ENCODE data around the gene WBP2.

WBP2 gene

DNA sequence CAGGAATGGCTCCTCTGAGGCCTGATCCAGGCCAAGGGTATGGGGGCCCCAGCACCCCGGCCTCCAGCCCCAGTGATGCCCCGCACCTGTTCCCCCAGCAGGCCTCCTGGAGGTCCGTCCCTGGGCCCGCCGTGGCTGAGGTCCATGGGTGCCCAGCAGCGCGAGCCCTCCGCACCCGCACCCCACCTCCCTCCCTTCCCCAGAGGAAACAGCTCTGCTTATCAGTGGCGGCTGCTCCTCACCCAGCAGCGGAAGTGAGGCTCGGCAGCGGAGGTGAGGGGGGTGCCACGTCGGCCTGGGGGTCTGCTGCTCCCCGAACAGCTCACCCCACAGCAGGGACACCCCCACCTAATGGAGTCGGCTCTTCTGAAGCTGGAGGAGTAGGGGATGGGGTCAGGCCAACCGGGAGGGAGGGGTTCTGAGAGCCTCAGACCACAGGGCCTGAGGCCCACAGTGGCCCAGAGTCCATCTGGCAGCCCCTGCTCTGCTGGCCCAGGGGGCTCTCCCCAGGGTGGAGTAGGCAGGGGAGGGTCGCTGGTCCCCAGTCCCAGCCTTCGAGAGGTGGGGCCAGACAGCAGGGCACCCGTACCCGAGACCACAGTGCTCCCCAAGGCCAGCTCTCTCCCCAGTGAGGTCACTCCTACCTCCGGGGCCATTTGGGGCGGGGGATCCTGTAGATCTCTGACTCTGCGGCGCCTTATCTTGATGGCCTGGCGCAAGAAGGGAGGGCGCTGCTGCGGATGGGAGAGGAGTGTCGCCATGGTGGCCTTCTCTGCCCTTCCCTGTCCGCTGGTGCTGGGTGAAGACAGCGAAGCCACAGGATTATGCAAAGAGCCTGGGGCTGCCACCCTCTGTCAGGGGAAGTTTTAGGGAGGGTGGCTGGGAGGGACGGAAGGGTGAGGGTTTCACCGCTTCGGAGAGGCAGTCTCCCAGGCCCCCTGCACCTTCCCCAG is 11.3 kb downstream of the WBP2 start, which contains the start of gene UNC13D:
Gene UNC13D, minus strand, starts transcription at position 828 of the 953 bp plus-strand sequence. Its CDS starts 67 bp downstream, at position 761.
- DNase-seq: peak; percentile 84

DNA sequence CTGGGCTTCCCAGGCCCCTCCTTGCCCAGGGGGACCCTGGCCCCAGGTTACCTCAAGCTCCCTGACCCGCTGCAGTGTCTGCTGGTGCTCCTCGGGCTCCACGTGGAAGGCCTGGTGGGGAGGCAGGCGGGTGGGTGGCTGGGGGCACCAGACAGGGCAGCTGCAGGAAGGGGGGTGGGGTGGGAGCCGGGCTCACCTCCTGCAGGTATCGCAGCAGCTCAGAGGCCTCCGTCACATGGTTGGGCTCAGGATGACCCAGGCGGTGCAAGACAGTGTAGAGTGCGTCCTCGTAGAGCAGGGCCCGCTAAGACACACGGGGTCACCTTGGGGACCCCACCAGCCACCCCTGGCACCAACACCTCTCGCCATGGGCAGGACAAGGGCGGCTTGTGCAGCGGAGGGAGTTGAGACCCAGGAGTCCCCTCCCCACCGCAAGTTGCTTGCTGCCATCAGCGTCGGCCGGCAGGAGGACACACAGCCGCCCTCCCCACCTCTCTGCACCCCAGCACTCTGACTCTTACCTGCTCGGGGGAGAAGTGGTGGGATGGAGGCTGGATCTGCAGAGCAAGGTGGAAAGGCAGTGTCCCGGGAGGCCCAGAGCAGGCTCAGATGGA is 12.1 kb downstream of the WBP2 start:
- no peak for DNase-seq

GRCh38 chr17:75842411-75842810 is 12.7 kb downstream of the WBP2 start:
- no peak for DNase-seq

- no peak for DNase-seq
These were observed 14.4 kb downstream of the WBP2 start for GRCh38 chr17:75840799-75841164.

DNA sequence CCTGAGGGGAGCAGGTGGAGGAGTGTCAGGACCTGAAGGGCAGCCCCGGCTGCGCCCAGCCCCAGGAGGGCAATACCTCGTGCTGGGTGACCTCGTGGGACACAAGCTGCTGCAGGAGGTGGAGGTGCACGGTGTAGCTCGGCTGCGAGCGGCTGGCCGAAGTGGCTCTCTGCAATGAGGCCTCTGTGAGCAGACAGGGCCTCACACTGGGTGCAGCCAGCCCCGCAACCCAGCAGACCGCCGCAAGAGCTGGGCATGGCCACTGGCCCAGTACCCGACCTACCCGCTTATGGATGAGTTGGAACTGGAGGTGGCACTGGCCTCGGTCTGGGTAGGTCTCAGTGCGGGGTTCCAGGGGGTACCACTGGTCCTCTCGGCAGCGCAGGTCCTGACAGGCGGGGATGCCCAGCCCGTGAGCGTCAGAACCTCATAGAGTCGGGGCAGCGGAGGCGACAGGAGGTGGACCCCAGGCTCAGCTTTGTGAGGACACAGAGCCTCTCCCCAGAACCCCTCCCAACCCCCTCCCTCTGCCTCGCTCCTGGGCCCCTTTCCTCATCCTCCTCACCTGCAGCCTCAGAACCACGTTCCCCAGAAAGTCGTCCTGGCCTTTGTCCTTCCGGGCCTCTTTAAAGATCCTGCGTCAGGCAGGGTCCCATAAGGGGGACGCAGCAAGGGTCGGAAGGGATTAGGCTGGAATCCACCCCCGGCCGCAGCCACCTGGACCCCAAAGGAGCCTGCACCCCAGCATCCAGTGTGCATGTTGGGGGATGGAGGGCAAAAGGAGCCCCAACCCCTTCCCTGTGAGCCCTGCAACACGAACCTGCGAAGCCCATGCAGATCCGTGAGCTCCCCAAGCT is 15.0 kb downstream of the WBP2 start:
- DNase-seq: no peak

- DNase-seq: no peak
These were observed 16.7 kb downstream of the WBP2 start for GRCh38 chr17:75838410-75838809.

DNA sequence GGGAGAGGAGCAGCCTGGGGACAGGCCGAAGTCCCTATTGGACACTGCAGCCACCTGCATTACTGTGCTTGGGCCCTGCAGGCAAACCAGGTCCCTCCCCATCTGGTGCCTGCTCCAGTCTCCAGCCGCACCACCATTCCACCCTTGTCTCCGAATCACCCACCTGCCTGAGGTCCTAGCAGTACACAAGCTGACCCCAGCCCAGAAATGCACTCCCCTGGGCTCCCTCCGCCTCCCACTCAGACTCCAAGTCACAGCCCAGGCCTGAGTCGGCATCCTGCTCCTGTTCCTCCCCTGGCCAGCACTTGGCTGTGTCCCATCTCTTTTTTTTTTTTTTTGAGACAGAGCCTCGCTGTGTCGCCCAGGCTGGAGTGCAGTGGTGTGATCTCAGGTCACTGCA is 17.2 kb downstream of the WBP2 start:
- DNase-seq: no peak

- no peak for DNase-seq
These were observed 18.5 kb downstream of the WBP2 start for GRCh38 chr17:75836605-75837004.

DNA sequence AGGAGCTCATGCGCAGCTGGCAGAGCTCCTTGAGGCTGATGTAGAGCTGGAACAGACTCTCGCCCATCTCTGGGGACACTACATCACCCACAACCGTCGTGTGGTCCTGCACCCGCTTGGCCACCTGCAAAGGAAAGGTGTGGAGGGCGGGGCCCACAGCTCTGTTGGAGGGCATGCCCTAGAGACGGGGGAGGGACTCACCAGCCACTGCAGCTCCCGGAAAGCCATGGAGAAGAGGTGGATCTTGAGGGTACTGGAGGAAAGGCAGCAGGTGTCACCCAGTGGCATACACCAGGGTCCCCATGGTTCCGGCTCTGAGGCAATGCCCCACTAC is 19.5 kb downstream of the WBP2 start:
- no peak for DNase-seq

GRCh38 chr17:75834928-75835653 is 20.0 kb downstream of the WBP2 start:
- DNase-seq: no peak

DNA sequence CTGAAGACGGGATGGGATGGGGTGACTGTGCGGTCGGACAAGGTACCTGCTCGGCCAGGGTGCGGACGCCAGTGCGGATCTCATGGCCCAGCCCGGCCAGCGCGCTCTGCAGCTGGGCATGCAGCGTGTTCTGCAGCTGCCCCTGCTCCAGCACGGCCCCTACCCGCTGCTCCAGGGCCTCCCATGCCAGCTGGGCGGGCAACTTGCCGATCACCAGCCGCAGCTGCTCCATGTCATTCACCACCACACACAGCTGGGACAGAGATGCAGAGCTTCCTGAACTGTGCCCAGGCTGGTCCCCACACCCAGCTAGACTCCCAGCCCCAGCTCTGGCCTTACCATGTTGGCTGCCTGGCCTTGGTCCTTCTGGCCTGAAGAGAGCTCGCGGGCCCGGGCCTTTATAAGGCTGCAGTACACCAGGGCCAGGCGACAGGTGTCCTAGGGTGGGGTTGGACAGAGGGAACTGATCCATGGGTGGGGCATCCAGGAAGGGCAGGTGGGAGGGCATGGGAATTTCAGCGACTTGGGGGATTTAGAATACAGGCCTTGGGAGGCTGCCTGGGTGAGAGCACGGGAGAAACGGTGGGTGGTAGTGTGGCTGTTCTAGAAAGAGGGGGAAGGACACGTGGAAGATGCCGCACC is 20.7 kb downstream of the WBP2 start:
- no peak for DNase-seq

GRCh38 chr17:75832652-75833400 is 22.3 kb downstream of the WBP2 start:
- DNase-seq: no peak

- DNase-seq: no peak
These were observed 22.9 kb downstream of the WBP2 start for GRCh38 chr17:75832164-75832651.

DNA sequence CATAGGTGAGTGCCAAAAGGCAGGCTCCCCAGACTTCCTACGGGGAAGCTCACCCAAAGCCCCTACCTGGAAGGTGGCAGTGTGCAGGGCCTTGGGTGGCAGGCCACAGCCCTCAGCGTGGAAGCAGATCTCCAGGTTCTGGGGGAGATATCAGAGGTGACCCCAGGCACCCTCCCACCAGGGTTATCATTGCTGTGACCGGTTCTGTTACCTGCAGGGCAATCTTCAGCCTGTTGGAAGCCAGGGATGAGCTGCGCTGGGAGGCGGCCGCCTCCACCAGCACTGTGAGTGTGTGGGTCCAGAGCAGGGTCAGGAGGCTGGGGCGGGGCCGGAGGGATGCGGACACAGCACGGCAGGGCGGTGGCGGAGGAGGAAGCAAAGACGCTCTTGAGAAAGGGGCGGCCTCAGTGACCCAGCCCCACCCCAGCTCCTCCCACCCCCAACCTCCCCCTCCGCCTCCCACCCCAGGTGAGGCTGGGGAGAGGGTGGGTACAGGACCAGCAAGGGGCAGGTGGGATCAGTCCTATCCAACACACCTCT is 24.0 kb downstream of the WBP2 start:
- DNase-seq: no peak

- DNase-seq: peak; percentile 74
These were observed 24.7 kb downstream of the WBP2 start for GRCh38 chr17:75830164-75831031.

DNA sequence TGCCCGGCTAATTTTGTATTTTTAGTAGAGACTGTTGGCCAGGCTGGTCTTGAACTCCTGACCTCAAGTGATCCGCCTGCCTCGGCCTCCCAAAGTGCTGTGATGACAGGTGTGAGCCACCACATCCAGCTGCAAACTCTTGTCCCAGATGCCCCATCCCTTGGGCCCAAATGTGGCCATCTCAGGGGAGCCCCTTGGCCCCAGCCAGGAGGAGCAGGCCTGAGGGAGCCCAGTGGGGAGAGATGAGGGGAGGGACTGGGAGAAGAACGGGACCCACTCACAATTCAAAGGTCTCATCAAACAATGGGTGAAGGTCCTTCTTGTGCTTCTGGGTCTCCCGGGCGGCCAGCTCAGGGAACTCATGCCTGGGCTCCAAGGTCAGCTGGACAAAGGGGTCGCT is 25.4 kb downstream of the WBP2 start:
- DNase-seq: no peak

- no peak for DNase-seq
These were observed 26.4 kb downstream of the WBP2 start for GRCh38 chr17:75828741-75829140.

DNA sequence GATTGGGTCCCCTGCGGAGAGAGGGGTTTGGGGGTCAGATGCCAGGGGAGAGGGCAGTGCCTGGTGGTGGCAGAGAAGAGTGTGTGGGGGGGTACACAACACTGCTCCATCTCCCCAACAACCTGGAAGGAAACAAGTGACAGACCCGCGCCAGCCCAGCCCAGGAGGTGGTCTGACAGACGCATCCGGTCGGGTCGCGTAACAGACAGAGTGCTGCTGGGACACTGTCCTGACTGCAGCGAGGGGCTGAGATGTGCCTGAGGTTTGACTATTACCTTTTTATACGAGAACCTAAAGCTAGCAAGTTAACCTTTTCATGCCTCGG is 27.1 kb downstream of the WBP2 start:
- no peak for DNase-seq

DNA sequence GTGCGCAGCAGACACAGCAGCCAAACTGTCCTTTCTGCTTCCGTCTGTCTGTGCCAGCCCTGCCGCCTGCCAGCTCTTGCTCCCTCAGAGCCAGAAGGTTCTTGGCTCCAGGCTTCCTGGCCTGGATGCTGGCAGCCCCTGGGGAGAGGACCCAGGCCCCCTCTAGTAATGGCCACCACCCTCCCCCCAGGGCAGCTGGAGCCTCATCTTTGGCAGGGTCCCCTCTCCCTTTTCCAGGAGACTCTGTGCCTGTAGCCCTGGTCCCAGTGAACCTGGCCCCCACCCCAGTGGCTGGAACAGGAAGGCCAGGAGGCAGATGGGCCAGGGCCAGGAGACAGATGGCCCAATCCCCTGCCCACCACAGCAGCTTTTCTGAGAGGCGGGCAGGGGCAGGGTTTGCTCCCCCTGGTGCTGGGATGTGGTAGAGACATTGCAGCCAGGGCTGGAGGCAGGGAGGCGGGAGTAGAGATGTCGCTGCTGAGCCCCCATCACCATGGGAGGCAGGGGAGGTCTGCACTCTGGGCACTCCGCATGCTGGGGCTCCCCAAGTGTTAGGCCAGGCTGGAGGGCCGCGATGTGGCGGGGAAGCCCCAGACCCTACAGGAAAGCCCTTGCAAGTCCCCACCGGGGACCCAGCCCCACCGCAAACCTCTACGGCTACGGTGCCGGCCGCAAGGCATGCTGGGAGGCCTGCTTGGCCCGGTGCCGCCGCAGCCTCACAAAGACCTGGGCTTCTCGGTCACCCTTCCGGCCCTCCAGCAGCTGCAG is 27.6 kb downstream of the WBP2 start:
- peak; percentile 81 for DNase-seq

Data from activated CD8-positive, alpha-beta memory T cell treated with anti-CD3 and anti-CD28 coated beads, Interleukin-2, amount 50 U/mL, for 48 hours (primary cell).